Ecto neural progenitor cell (in vitro differentiated cells): ENCODE measurements around the gene CFAP20.

Experiments used
- DNase-seq: peaks from one replicate; pipeline ENCODE4 v3.0.0-alpha.2; 2018; ENCODE audit warnings: low spot score

Gene CFAP20

DNA sequence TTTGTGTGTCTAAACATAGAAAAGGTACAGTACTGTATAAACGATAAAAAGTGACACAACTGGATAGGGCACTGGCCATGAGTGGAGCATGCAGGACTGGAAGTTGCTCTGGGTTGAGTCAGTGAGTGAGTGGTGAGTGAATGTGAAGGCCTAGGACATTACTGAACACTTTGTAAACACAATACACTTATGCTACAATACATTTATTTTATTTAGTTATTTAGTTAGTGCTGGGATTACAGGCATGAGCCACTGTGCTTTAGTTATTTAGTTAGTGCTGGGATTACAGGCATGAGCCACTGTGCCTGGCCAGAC is 4.6 kb downstream of the CFAP20 start:
- DNase-seq: no peak

DNA sequence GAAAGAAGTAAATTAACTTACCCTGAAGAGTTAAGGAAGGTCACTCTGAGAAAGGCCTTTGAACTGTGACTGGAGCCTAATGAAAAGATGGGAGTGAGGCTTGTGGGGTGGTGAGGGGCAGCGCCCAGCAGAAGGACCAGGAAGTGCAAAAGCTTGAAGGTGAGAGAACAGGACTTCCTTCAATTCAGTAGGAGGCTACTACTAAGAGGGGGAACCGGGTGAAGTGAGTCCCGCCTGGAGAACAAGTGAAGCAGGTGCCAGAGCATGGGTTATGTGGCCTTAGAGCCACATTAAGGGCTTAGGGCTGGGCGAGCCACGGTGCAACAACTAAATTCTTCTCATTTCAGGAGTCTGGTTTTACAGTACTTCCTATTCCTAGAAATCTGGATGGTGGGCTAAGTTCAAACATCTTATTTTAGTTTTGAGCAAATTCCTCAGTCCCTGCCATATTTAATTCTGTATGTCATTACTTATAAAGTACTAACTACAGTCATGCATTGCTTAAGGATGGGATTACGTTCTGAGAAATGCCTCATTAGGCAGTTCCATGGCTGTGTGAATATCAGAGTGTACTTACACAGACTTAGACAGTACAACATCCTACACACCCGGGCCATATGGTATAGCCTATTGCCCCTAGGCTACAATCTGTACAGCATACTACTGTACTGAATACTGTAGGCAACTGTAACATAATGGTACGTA is 5.1 kb downstream of the CFAP20 start:
- no peak for DNase-seq

GRCh38 chr16:58121132-58121531 is 8.0 kb downstream of the CFAP20 start:
- no peak for DNase-seq

DNA sequence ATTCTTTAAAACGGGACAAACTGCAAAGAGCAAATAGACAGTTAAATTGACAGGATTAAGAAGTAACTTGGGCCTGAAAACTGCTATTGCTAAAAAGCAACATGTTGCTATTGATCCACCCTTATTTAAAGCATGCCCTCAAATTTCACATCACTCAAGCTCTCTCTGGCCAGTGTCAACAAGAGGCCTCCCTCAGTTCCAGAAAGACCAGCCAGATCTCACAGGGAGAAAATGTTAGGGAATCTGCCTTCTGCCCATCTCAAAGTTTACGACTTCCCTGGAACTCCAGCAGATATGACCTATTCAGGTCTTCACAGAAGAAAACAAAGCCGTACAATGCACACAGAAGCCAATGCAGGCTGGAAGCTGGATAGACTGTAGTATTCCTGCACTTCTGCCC is 8.9 kb downstream of the CFAP20 start:
- no peak for DNase-seq

- DNase-seq: no peak
These were observed 9.7 kb downstream of the CFAP20 start for GRCh38 chr16:58119509-58119845.

DNA sequence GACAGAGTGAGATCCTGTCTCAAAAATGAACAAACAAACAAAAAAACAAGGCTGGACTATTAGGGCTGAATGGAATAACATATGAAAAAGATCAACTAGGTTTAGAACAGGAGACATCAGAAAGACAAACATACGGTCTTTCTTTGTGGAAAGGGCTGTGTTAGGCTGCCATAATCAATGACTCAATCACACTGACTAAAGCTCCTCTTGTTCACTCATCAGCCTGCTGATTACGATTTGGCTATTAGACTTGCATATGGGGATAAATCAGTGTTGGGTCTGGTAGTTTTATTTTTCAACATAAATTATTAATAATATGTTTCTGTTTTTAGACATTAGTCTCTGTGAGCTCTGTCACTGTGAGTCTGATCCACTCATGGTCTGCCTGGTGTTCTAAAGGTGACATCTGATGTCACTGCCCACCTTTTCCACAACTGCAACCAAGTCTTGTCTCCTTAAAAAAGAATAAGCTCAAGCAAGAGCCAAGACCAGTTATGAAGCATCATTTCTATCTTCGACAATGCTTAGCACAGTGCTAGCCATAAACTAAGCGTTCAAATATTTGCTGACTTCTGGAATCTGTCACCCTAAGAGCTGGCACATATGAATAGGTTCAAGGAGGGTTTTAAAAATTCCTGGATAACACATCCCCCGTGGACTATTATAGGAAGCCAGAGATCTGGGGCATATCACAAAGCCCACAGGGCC is 10.2 kb downstream of the CFAP20 start:
- DNase-seq: no peak

DNA sequence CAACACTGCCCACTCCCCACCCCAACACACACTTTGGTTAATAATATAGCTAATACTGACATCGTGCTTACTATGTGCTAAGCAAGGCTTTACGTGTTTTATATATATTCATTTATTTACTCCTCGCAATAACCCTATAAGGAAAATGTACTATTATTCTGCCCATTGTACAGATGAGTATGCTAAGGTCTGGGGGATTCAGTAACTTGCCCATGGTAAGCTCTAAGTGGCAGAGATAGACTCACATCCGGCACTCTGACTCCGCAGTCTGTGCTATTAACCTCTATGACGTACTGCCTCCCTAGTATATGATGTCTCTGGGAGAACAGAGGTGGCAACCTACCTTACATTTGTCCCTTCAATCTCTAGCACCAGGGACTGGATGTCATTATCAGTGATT is 12.7 kb downstream of the CFAP20 start:
- no peak for DNase-seq

- no peak for DNase-seq
These were observed 13.1 kb downstream of the CFAP20 start for GRCh38 chr16:58116081-58116480.

DNA sequence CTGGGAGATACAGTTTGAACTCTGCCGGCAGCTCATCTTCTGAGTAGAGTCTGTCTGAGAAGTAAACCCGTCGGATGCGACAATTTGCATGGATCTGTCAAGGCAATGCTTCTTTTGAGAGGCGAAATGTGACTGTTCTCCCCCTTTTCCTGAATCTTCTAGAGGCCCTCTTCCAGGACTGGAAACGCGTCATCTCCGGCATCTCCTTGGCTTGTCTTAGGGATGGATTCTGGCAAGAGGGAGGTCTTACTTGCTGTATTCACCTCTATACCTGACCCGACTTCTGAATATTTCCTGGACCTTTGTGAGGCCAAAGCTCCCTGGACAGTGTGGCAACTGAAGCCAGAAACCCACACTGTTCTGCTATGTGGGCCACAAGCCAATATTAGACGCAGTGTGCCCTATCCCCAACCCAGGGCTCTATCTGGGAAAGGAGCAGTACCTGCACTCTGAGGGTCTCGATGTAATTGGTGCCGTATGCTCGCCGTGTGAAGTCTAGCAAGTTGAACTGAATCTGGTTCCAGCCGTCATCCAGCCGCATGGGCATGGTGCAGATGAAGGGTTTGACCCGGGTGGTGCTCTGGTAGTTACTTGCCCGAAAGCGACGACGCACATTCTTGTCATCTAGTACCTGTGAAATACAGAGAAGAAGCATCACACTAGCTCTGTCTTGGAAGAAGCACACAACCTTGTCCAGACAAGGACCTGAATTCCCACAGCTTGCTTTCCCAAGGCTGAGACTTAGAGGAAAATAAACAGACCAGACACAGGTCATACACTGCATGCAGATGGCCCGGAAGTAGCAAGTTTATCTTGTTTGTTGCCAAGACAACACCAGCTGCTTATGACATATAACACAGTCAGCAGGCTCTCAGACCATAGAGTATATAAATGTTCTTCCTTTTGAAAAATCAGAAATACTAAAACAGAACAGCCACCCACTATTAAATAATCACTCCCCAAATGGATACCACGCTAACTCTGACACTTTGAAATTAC is 14.1 kb downstream of the CFAP20 start:
- no peak for DNase-seq

DNA sequence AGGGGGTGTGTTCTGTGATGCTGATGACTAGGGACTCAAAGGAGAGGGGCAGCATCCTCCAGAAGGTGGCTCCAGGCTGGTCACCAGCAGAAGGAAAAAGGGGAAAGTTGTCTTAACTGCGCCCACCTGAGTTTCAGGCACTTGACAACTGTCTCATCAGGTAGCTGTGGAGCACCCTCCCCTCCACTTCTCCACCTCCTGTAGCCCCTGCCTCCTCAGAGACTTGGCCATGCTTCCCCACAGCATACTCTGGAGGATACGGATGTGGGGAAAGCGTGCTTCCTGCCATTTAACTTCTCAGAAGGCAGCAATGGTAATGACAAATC is 17.9 kb downstream of the CFAP20 start:
- no peak for DNase-seq

GRCh38 chr16:58110571-58111301 is 18.4 kb downstream of the CFAP20 start:
- DNase-seq: no peak

DNA sequence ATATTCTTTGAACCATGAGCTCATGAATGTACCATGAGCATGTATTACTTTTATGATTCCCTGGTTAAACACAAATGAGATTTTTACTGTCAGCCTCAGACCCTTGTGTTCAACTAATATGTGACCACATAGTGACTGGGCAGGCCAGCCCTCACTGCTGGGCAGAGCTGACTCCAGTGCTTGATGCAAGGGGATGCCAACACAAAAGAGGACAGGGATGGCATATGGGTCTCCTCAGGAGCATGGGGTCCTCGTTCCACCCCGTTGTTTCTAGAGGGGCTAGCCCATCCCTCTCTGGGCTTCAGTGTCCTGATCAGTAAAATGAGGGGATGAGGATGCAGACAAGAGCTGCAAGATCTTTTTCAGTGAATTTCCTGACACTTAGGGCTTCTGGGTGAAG is 19.3 kb downstream of the CFAP20 start:
- DNase-seq: no peak

DNA sequence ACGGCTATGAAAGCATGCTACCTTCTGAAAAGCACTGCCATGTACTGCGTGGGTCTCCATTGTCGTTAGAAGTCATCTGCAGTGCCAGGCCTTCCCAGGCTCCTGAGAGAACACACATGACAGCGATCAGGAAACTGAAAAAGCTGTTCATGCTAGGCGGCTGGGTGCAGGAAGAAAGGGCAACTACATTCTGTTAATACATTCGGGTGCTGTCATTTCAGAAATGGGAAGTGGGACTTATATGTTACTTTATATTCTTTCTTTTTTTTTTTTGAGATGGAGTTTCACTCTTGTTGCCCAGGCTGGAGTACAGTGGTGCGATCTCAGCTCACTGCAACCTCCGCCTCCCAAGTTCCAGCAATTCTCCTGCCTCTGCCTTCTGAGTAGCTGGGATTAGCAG is 19.9 kb downstream of the CFAP20 start:
- no peak for DNase-seq

- DNase-seq: no peak
These were observed 21.5 kb downstream of the CFAP20 start for GRCh38 chr16:58107709-58108108.

GRCh38 chr16:58107228-58107627 is 22.0 kb downstream of the CFAP20 start:
- DNase-seq: no peak

DNA sequence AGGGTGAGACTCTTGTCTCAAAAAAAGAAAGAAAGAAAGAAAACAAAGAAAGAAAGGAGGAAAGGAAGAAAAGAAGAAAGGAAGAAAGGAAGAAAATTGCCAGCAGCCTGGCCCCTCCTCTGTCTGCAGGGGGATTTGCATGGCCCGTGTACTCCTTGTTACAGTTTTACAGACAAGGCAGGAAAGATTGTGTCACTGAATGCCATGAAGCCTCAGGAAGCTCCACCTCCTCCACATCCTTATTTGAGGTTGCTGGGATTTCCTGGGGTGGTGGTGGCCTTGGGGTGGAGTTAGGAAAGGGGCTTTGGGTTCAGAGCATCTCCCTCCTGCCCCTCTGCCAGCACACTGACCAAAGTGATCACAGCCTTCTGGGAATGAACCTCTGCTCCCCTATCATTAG is 23.6 kb downstream of the CFAP20 start:
- no peak for DNase-seq

GRCh38 chr16:58102665-58103392 is 26.4 kb downstream of the CFAP20 start:
- no peak for DNase-seq

DNA sequence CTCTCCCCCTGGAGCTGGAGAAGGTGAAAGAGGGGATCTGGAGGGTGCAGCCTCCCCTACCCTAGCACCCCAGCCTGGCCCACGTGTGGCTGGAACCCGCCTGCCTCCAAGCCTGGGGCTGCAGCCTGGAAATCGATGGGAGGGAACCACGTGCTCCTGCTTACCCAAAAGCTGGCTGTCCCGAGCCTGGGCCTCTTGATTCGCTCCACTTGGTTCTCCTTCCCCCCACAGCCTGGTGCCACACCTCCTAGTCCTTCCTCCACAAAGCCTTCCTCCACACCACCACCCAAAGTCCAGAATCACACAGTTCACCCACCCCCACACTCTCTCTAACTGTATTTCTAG is 29.3 kb downstream of the CFAP20 start:
- no peak for DNase-seq

GRCh38 chr16:58099097-58099955 is 29.9 kb downstream of the CFAP20 start:
- no peak for DNase-seq

- no peak for DNase-seq
These were observed 30.7 kb downstream of the CFAP20 start for GRCh38 chr16:58098207-58099096.
